Mammary epithelial cell (primary cell): ENCODE results near the gene CEBPA.
"Not testable (repeated sequence)": the region's sequence is repeated elsewhere in the genome, so short reads cannot be mapped to it uniquely, and the experiment has no call there.

Experiments
- EZH2 ChIP-seq: IDR thresholded peaks from 2 replicates; pipeline ENCODE4 v1.6.1; 2012; ENCODE audit warnings: low read length, inconsistent platforms, borderline replicate concordance
- TF ChIP-seq, protein P1 (sequence below), 2 donors: IDR thresholded peaks in 1 of 2; conservative IDR thresholded peaks in 1 of 2; 2 replicates each; pipeline ENCODE4 v1.5.1; 2011 to 2012; ENCODE audit warnings: inconsistent platforms in 2 of 2, low read length in 2 of 2, mild to moderate bottlenecking in 2 of 2, control low read depth in 1 of 2, low read depth in 1 of 2; ENCODE audit not compliant: insufficient read depth in 1 of 2; ENCODE audit errors: extremely low read depth in 1 of 2

GRCh38 chr19:33317991-33318390 is 15.7 kb upstream of the CEBPA start:
- TF ChIP-seq, protein P1, sequence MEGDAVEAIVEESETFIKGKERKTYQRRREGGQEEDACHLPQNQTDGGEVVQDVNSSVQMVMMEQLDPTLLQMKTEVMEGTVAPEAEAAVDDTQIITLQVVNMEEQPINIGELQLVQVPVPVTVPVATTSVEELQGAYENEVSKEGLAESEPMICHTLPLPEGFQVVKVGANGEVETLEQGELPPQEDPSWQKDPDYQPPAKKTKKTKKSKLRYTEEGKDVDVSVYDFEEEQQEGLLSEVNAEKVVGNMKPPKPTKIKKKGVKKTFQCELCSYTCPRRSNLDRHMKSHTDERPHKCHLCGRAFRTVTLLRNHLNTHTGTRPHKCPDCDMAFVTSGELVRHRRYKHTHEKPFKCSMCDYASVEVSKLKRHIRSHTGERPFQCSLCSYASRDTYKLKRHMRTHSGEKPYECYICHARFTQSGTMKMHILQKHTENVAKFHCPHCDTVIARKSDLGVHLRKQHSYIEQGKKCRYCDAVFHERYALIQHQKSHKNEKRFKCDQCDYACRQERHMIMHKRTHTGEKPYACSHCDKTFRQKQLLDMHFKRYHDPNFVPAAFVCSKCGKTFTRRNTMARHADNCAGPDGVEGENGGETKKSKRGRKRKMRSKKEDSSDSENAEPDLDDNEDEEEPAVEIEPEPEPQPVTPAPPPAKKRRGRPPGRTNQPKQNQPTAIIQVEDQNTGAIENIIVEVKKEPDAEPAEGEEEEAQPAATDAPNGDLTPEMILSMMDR (conservative IDR thresholded peaks at IDR 0.05 in 1 of 2, IDR thresholded peaks at IDR 0.05 in 1 of 2; ENCODE audit: extremely low read depth in 1 of 2, insufficient read depth in 1 of 2, low read depth in 1 of 2, low read length in 2 of 2), result not testable (repeated sequence)
- TF ChIP-seq EZH2, result not testable (repeated sequence)
